ENCODE data around the gene STXBP4. TPM values are rescaled to one million over a fixed set of nuclear protein-coding genes. Genes with fewer than 3 reads are reported as not detected.

Gene STXBP4
- total RNA-seq, 2 experiments from 2014 or later, result 9.4 to 12.6 TPM

DNA sequence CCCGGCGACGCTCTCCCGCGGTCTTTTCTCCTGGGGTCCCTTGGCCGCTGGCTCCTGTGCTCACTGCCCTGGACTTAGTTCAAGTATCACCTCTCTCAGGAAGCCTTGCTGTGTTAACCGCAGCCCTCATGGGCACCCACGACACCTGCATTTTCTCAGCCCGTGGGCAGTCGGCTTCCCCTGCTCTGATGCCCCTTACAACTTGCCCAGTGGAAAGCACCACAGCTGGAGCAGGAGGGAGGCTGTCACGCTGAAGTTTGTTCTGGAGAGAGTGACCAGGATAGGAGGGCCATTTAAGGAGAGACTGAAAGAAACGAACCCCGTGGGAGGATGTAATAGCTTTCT, 395 bp downstream of the STXBP4 start:
- Histone ChIP-seq H3K9me3 (ENCODE audit: low read length) (no peaks in the 10 kb centered on the region), H3K27ac (ENCODE audit: low read depth, low read length, poor library complexity, severe bottlenecking) (peak overlapping the region; percentile 54), H3K4me1 (ENCODE audit: insufficient read depth, low read length, poor library complexity, severe bottlenecking) (peaks cover 21% of the 10 kb centered on the region), H3K36me3 (ENCODE audit: insufficient read depth, low read length) (peaks cover 21% of the 10 kb centered on the region), H3K9me2 (ENCODE audit: insufficient read depth, low read length) (no peaks in the 10 kb centered on the region; the same call in 1 of the 2 replicates), H3K4me3 (ENCODE audit: low read depth, low read length, poor library complexity, severe bottlenecking) (peak overlapping the region; percentile 93), H2AFZ (ENCODE audit: low read length) (peak overlapping the region; percentile 90), H3K4me2 (ENCODE audit: low read length) (peak overlapping the region; percentile 89), H3K79me2 (ENCODE audit: insufficient read depth, low read depth, low read length) (peaks cover 45% of the 10 kb centered on the region), H4K20me1 (ENCODE audit: insufficient read depth, low read length) (no peaks in the 10 kb centered on the region)
- TSS peak; percentile 58 for BruUV-seq (replicated peaks)
- TF ChIP-seq EZH2phosphoT487 (IDR thresholded peaks at IDR 0.05; ENCODE audit: borderline replicate concordance, low read depth, low read length), result no peak
- no peak for TF ChIP-seq CTCF (conservative IDR thresholded peaks at IDR 0.05; ENCODE audit: low read length)
- ChIA-PET POLR2A (interaction anchor here (2.0 kb wide), 1 partner anchor 11 kb away, joined by 7 read pairs; no protein-coding TSS in a partner anchor), CTCF (ENCODE audit: unreplicated experiment) (no interaction called here)
- intact Hi-C loops (cut with micrococcal nuclease; ENCODE audit: unreplicated experiment), result loop anchor here (5.0 kb wide), 2 partner anchors 198 to 768 kb away; no protein-coding TSS in a partner anchor
- DNase-seq (ENCODE audit: low spot score), result no peak

GRCh38 chr17:54969658-54970572, 1.4 kb downstream of the STXBP4 start:
- Histone ChIP-seq H4K20me1 (ENCODE audit: insufficient read depth, low read length) (no peaks in the 10 kb centered on the region), H3K9me2 (ENCODE audit: insufficient read depth, low read length) (no peaks in the 10 kb centered on the region; the same call in 1 of the 2 replicates), H3K4me2 (ENCODE audit: low read length) (peak overlapping the region; percentile 89), H3K4me1 (ENCODE audit: insufficient read depth, low read length, poor library complexity, severe bottlenecking) (peaks cover 21% of the 10 kb centered on the region), H2AFZ (ENCODE audit: low read length) (peak overlapping the region; percentile 90), H3K9me3 (ENCODE audit: low read length) (no peaks in the 10 kb centered on the region), H3K27ac (ENCODE audit: low read depth, low read length, poor library complexity, severe bottlenecking) (no peak overlapping the region), H3K79me2 (ENCODE audit: insufficient read depth, low read depth, low read length) (peaks cover 41% of the 10 kb centered on the region), H3K4me3 (ENCODE audit: low read depth, low read length, poor library complexity, severe bottlenecking) (peak overlapping the region; percentile 93), H3K36me3 (ENCODE audit: insufficient read depth, low read length) (peaks cover 12% of the 10 kb centered on the region)
- intact Hi-C loops (cut with micrococcal nuclease; ENCODE audit: unreplicated experiment), result loop anchor here (5.0 kb wide), 3 partner anchors 197 to 767 kb away; partner anchors contain the start of gene MMD
- TF ChIP-seq CTCF (conservative IDR thresholded peaks at IDR 0.05; ENCODE audit: low read length), result no peak
- no peak for TF ChIP-seq EZH2phosphoT487 (IDR thresholded peaks at IDR 0.05; ENCODE audit: borderline replicate concordance, low read depth, low read length)
- BruUV-seq (replicated peaks), result no TSS peak
- ChIA-PET CTCF (ENCODE audit: unreplicated experiment) (no interaction called here), POLR2A (interaction anchor here (0.8 to 2.0 kb wide), 2 partner anchors 10 to 16 kb away, joined by 4 to 7 read pairs; no protein-coding TSS in a partner anchor)
- no peak for DNase-seq (ENCODE audit: low spot score)

Data from OCI-LY7 (cell line).